Mucosa of gallbladder (tissue), 1 donor: ENCODE measurements around the gene SPTBN4. TPM values are rescaled to one million over a fixed set of nuclear protein-coding genes. Genes with fewer than 3 reads are reported as not detected.
"Not testable (repeated sequence)": the region's sequence is repeated elsewhere in the genome, so short reads cannot be mapped to it uniquely, and the experiment has no call there.

Source experiments
- DNase-seq: peaks from one replicate; pipeline ENCODE4 v3.0.0-alpha.2; 2020; ENCODE audit warnings: low spot score
- total RNA-seq: library from RNA; stranded (reverse); gene quantifications from one replicate; pipeline ENCODE4 v1.2.1, GENCODE V29; 2021
- donor health status: DM: no; HTN: no; CAD: no.

Gene SPTBN4
- total RNA-seq, 1 donor from 2014 or later = 3.5 TPM

GRCh38 chr19:40441719-40442253 is 25.0 kb upstream of the SPTBN4 start:
- DNase-seq = no peak

- no peak for DNase-seq
These were observed 24.3 kb upstream of the SPTBN4 start for GRCh38 chr19:40442328-40443130.

GRCh38 chr19:40443131-40443999 is 23.4 kb upstream of the SPTBN4 start:
- DNase-seq = peak; percentile 100

GRCh38 chr19:40444000-40444824 is 22.6 kb upstream of the SPTBN4 start, which contains the start of gene SERTAD3:
Gene SERTAD3 (minus strand): TSS chr19:40444335. CDS start chr19:40442080, 2,255 bp downstream.
- DNase-seq = peak; percentile 97

GRCh38 chr19:40444825-40445312 is 21.9 kb upstream of the SPTBN4 start:
- no peak for DNase-seq

- DNase-seq = no peak
These were observed 21.0 kb upstream of the SPTBN4 start for GRCh38 chr19:40445780-40446262.

GRCh38 chr19:40446263-40446784 is 20.5 kb upstream of the SPTBN4 start:
- DNase-seq = no peak

- DNase-seq = no peak
These were observed 17.3 kb upstream of the SPTBN4 start for GRCh38 chr19:40449506-40449905.

- no peak for DNase-seq
These were observed 16.1 kb upstream of the SPTBN4 start for GRCh38 chr19:40450664-40451063.

GRCh38 chr19:40452016-40452415 is 14.8 kb upstream of the SPTBN4 start:
- no peak for DNase-seq

GRCh38 chr19:40453151-40453735 is 13.6 kb upstream of the SPTBN4 start:
- no peak for DNase-seq

- not testable (repeated sequence) for DNase-seq
These were observed 12.9 kb upstream of the SPTBN4 start for GRCh38 chr19:40453943-40454342.

- no peak for DNase-seq
These were observed 9.8 kb upstream of the SPTBN4 start for GRCh38 chr19:40457048-40457447.

- no peak for DNase-seq
These were observed 8.7 kb upstream of the SPTBN4 start for GRCh38 chr19:40457953-40458596.

- no peak for DNase-seq
These were observed 8.2 kb upstream of the SPTBN4 start for GRCh38 chr19:40458597-40458974.

GRCh38 chr19:40460185-40460584 is 6.6 kb upstream of the SPTBN4 start:
- no peak for DNase-seq

- peak; percentile 28 for DNase-seq
These were observed 5.1 kb upstream of the SPTBN4 start for GRCh38 chr19:40461669-40462221.

- not testable (repeated sequence) for DNase-seq
These were observed 3.2 kb upstream of the SPTBN4 start for GRCh38 chr19:40463587-40464037.
